Stimulated activated CD4-positive, alpha-beta T cell treated with anti-CD3 and anti-CD28 coated beads, TNF-alpha, amount 100 ng/mL, for 4 hours (primary cell): Measurements from ENCODE around the gene PARP3.
A peak's percentile ranks its signal among the peaks of the same experiment; 100 is the strongest.
"Not testable (repeated sequence)": the region's sequence is repeated elsewhere in the genome, so short reads cannot be mapped to it uniquely, and the experiment has no call there.

Experiments used
- DNase-seq, 3 experiments: peaks; one replicate each; pipeline ENCODE4 v3.0.0-alpha.2; 2020; ENCODE audit warnings: low read depth in 3 of 3

PARP3 gene

DNA sequence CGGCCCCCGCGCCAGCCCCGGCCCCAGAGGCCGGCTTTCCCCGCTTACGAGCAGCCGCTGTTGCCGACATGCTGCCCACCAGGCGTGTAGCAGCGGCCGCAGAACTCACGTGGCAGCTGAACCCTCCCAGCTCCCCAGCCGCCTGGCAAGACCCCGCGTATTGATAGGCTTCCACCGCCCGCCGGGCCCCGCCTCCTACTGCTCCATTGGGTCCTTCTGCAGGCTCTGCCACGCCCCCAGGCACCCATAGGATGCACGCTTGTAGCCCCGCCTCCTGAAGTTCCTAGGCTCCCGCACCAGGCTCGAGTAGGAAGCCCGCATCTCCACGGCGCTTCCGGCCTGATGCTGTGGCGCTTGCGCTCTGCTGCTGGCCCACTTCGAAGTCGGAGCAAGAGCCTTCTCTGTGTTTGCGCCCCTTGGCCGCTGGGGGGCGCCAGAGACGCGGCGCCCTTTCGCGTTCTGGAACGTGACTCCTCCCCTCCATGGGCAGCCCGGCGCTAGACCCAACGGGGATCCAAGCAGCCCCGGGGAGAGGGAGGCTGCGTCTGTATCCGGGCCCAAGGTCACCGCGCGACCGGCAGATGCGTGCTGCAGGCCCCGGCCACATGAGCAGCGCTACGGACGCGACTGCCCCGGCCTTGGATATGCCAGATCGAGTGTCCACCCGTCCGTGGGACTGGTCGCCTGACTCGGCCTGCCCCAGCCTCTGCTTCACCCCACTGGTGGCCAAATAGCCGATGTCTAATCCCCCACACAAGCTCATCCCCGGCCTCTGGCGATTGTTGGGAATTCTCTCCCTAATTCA is at the start of gene PARP3, which contains the start of gene RRP9:
TSS of gene PARP3 (plus strand) at position 566 of the 805 bp plus-strand sequence. CDS start 993 bp downstream, outside the sequence.
TSS of gene RRP9 (minus strand) at position 107 of the 805 bp plus-strand sequence. CDS start at position 70, 37 bp downstream.
- DNase-seq, result peak; percentile 98 to 99 (median 99)

DNA sequence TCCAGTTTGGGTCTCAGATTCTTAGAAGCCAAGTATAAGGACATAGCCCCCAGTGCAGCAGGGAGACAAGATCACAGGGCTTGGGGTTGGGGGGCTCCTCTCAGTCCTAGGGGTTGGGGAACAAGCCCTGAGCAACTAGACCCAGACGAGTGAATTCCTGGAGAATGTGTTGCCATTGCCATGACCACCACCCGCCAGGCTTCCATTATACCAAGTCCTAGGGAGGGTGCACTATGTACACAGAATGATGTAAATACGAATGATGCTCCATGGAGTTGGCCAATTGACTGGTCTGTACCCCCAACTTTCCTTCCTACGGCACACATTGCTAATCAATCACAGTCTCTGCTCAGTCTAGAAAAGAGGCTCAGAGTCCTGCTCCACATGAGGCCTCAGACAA is 47.8 kb upstream of the PARP3 start:
- no peak for DNase-seq

DNA sequence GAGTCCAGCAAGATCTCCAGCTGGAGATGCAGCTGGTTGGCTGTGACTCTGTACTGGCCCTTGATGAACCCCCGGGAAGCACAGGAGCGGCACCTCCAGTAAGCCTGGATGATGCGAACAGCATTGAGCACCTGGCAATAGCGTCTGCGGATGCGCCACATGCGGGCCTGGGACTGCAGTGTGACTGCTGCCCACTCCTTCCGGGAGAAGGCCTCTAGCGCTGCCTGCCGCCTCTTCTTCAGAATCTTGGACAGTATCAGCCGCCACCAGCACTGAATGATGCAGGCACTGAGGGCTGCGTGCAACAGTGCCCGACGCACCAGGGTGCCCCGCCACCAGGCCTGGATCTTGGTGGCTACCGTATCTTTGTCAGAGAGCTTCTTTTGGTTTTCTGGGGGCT is 47.2 kb upstream of the PARP3 start:
- no peak for DNase-seq

DNA sequence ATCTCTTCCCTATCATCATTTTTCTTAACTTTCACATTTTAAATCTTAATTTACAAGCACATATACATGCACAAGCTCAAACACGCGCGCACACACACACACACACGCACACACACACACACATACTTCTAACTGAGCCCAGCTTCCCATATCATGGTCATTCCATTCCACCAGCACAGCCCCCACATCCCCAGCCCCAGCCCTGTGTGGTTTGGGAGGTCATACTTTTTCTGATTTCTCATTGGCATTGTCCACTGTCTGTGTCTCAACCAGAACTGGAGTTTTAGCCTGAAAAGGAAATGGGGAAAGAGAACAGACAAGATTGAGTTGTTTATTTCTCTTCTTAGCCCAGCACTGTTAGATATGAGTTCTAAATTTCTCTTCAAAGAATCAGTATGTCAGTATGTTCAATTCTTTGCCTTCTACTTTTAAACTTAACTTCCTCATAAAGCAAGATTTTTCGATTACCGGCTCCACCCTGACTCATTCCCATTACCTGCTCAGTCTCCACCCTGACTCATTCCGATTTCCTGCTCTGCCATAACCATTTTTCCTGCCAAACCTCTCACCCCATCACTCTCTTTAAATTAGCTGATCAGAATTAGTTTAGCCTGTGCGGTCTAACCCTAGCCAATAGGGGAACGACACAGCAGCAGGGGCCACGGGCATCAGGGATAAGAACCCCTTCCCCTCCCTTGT is 45.4 kb upstream of the PARP3 start:
- DNase-seq, result no peak

DNA sequence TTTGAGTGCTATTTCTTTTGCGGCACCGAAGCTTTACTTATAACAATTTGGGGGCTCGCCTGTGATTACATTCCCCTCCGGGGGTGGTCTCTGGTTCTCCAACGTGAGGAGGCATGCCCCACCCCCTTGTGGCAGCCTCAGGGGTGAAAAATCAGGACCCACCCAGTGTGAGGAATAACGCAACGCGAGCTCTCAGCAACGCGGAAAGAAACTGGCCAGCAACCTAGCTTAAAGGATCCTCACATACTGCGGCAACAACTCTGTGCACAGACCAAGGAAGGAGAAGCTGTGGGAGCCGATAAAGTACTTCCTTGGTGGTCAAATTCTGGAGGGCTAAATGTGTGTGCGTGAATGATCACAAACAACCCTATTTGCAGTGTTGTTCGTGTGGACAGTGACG is 44.8 kb upstream of the PARP3 start:
- DNase-seq, result no peak

DNA sequence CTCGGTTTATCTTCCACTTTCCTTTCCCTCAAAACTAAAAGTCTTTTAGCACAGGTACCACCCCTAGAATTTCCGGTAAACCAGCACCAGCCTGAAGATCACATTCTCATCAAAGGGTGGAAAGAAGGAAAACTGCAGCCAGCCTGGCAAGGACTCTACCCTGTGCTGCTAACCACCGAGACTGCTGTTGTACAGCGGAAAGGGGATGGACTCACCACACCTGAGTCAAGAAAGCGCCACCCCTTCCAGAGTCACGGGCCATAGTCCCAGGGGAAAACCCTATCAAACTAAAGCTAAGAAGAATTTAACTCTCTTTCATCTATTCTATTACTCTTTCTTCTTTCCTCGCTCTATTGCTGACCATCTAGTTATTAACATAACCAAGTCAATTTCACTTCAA is 42.1 kb upstream of the PARP3 start:
- not testable (repeated sequence) for DNase-seq

DNA sequence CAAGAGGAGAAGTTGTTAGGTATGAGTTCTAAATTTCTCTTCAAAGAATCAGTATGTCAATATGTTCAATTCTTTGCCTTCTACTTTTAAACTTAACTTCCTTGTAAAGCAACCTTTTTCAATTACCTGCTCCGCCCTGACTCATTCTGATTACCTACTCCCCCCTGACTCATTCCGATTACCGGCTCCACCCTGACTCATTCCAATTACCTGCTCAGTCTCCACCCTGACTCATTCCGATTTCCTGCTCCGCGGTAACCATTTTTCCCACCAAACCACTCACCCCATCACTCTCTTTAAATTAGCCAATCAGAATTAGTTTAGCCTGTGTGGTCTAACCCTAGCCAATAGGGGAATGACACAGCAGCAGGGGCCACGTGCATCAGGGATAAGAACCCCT is 39.8 kb upstream of the PARP3 start:
- not testable (repeated sequence) for DNase-seq

DNA sequence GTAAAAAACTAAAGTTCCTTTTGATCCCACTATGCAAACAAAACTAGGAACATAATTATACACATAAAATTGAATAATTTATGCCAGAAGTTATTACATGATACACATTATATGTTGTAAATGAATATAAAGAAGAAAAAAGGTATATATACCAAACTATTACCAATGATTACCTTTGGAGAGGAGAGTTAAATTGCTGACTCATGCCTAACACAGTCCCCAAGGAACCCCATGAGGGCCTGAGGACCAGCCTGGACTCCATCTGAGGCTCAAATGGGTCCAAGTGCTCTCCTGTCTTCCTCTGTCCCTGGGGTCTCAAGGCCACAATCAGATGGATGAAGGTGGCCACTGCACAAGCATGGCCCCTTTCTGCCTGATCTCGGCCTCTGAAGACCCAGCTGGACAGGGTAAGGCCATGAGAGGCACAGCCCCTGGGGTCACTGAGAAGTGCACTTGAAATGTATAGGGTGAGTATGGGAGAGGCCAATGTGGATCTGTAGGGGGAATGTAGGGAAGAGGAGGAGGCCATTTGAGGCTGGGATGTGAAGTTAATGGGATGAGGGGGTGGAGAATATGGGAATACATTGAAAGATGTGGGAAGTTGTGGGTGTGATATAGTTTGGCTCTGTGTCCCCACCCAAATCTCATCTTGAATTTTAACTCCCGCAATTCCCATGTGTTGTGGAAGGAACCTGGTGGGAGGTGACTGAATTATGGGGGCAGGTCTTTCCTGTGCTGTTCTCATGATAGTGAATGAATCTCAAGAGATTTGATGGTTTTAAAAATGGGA is 37.9 kb upstream of the PARP3 start:
- DNase-seq, result no peak

DNA sequence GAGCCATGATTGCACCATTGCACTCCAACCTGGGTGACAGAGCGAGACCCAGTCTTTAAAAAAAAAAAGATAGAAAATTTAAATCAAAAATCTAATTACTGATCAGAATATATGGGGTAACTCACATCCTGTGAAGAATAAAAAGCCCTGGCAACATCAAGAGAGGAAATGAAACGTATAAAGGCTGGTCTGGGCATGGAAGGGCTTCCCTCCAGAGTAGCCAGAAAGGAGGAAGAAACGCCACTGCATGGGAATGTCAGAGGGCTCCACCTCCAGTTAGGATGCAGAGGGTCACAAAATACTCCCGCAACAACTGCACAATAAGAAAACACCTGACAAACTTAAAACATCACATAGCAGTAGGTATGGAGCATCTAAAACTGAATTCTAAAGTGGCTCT is 34.1 kb upstream of the PARP3 start:
- DNase-seq, result no peak

DNA sequence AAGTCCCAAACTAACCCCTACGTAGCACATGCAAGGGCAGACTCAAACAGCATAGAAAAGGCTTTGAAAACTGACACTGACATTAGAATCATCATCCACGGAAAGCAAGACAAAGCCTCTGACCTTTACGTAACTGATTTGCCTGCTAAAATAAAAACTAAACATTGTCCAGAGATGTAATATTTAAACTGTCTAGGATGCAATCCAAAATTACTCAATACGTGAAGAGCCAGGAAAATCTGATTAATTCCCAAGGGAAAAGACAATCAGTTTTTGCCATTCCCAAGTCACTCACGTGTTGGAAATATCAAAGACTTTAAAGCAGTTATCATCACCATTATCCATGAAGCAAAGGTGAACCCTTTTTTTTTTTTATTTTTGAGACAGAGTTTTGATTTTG is 25.7 kb upstream of the PARP3 start:
- DNase-seq, result no peak

DNA sequence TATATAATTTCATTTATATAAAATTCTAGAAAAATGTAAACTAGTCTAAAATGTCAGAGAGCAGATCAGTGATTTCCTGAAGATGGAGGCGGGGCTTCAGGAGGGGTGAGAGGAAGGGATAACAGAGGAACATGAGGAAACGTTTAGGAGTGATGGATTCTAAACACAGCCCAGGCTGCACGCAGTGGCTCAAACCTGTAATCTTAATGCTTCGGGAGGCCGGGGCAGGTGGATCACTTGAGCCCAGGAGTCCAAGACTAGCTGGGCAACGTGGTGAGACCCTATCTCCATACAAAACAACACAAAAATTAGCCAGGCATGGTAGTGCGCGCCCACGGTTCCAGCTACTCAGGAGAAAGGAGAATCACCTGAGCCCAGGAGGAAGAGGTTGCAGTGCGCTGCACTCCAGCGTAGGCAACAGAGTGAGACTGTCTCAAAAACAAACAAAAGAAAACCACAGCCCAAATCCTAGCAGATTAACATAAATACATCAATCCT is 21.0 kb upstream of the PARP3 start:
- no peak for DNase-seq

DNA sequence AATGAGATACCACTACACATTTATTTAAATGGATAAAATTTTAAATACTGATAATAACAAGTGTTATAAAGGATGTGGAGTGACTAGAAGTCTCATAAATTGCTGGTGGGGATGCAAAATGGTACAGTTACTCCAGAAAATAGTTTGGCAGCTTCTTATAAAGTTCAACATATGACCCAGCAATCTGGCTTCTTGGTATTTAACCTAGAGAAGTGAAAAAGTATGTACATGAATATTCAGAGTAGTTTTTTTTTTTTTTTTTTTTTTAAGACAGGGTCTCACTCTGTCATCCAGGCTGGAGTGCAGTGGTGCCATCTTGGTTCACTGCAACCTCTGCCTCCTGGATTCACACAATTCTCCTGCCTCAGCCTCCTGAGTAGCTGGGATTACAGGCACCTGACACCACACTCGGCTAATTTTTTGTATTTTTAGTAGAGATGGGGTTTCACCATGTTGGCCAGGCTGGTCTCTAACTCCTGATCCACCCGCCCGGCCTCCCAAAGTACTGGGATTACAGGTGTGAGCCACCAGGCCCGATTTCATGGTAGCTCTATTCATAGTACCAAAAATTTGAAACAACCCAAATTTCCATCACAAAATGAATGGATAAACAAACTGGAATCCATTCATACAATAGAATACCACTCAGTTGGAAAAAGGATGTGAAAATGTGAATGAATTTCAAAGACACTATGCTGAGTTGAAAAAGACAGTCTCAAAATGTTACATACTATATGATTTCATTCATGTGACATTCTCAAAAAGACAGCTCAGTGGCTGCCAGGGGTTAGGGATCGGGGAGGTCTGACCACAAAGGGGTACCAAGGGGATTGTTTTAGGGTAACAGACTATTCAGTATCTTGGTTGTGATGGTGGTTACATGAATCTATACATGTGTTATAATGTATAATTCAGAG is 14.8 kb upstream of the PARP3 start:
- no peak for DNase-seq

DNA sequence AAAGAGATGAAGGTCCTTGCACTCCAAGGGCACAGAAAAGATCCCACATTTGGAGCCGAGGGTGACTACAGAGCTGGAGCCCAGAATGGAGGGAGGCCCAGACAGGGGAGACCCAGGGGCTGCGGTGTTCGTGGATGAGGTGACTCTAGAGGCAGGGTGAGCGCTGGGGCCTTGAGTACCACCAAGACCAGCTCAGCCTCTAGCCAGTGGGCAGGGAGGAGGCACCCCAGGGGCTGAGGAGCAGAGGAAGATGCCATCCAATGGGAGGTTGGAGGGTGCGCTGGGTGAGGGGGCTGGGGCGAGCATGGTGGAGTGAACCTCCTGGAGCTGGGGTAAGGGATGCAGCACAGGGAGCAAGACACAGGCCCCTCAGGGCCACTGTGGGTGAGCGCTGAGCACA is 13.7 kb upstream of the PARP3 start:
- no peak for DNase-seq

DNA sequence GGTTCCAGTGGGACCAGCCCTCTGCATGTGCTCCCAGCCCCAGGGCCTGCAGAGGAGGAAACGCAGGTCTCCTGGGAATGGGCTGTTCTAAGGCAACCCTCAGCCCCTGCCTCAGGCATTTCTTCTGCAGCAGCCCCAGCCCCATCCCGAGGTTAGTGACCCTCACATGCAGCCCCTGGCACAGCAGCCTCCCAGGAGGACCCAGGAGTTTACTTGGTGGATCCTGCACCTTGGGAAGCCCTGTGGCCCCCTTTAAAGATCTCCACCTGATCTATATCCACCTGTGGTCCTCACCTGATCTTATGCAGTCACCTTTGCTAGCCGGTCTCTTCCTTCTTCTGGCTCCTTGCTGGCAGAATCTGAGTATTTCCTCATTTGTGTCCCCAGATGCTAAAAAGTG is 13.2 kb upstream of the PARP3 start:
- not testable (repeated sequence) for DNase-seq

DNA sequence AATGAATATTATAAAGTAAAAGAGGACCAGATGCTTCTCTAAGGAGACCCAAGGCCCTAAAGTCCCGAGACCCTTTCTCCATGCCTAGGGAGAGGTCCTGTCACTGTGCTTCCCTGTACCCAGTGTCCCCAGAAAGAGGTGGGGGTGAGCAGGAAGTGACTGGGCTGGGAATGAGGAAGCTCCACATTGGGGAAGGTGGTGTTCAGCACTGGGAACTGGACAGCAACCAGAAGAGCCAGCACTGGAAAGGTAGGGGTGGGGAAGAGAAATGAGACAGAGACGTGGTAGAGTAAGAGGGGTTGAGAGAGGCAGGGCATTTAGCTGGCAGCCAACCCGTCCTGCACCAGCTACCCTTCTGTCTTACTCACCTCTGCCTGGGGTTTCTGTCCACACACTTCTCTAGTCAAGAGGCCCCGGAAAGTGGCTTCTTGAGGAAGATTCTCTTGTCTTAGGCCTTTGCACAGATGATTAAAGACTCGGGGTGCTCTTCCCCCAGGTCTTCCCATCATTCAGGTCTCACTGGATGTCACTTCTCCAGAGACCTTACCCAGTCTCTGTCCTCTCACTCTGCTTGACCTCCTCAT is 12.7 kb upstream of the PARP3 start:
- no peak for DNase-seq

DNA sequence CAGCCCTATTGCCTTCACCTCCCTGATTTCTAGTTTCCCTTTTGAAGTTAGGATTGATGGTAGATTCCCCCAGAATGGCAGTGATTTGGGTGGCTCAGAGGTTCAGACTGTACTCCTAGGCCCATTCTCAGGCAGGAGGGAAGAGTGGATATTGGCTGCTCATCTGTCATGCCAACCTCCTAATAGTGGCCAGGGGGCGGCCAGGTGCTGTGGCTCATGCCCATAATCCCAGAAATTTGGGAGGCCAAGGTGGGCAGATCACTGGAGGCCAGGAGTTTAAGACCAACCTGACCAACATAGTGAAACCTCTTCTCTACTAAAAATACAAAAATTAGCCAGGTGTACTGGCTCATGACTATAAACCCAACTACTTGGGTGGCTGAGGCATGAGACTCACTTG is 11.7 kb upstream of the PARP3 start:
- DNase-seq, result no peak

DNA sequence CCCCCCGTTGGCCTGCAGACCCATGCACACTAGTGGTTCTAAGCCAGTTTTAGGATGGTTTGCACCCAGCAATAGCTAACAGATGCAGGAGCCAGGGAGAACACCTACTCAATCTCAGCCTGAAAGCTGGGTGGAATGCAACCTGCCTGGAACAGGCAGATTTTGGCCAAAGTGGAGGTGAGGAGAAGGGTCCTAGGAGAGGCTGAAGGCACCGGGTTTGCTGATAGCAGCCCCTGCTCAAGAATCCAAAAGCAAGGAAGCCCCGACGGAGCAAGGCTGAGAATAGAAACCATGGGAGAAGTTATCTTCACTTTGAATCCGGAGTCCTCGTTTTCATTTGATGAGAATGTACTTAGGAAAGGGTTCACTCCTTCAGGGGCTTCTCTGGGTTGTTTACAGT is 10.4 kb upstream of the PARP3 start:
- no peak for DNase-seq

DNA sequence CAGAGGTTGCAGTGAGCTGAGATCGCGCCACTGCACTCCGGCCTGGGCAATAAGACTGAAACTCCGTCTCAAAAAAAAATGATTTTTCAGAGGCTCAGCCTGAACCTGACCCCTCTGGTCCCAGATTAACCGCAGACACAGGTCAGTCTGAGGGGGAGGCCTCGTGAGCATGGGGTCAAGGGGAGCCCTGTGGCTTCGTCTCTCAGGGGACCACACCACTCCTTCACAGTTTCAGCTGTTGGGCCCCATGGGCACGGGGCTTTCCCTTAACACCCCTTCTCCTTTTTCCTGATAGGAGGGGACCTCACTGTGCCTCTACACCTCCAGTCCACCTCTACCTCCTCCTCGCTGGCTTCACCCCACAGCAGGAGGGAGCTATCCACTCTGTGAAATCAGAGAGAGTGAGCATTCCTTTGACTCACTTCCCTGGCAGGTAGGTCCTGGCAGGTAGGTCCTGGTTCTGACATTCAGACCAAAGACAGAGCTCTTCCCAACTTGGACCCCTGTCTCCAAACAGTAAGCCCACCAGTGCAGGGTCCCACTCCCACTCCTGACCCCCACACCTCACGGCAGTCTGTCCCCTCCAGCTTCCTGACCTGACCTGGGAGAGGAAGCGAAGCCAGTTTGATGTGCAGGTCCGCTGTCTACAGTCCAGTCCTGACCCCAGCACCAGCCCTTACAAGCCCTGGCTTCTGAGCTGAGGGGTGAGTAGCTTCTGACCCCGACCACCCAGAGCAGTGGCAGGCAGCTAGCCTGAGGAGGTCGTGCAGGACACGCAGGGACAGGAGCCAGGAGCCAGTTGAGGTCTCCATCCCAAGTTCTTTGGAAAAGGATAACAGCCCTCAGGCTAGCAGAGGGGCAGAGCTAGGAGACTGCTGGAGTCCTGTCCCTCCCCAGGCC is 9.4 kb upstream of the PARP3 start:
- no peak for DNase-seq

DNA sequence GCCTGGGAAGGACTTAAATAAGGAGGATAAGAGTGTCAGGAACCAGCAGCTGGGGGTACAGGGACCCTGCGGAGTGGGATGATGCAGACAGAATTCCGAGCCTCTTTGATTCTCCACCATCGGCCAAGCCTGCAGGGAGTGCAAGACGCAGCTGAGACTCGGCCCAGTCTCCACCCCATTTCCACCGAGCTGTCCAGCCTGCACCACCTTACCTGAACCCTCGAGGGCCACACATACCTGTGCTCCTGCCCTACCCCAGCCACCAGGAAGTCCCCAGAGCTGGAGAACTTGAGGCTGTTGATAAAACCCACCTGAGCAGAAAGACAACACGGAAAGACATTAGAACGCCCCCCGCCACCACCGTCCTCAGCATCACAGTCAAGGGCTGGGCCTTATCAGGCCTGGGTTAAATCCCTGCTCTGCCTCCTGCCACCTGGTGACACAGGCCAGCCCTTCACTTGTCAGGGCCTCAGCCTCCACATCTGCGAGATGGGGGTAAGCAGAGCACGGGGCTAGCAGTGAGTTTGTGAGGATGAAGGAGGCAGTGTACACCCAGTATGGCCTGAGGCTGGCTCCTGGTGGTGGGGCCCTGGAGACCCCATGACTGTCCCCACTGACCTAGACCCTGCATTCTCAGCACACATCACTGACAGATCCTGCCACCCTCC is 8.6 kb upstream of the PARP3 start:
- DNase-seq, result no peak
